GM18867 (cell line): ENCODE data around the gene MSH2.
"Not testable (repeated sequence)": the region's sequence is repeated elsewhere in the genome, so short reads cannot be mapped to it uniquely, and the experiment has no call there.

Experiments
- ATAC-seq: cut with Tn5 transposase; IDR thresholded peaks from one replicate; pipeline ENCODE4 v1.9.1; 2021; ENCODE audit warnings: mild to moderate bottlenecking, moderate library complexity; ENCODE audit not compliant: unreplicated experiment

Gene MSH2

DNA sequence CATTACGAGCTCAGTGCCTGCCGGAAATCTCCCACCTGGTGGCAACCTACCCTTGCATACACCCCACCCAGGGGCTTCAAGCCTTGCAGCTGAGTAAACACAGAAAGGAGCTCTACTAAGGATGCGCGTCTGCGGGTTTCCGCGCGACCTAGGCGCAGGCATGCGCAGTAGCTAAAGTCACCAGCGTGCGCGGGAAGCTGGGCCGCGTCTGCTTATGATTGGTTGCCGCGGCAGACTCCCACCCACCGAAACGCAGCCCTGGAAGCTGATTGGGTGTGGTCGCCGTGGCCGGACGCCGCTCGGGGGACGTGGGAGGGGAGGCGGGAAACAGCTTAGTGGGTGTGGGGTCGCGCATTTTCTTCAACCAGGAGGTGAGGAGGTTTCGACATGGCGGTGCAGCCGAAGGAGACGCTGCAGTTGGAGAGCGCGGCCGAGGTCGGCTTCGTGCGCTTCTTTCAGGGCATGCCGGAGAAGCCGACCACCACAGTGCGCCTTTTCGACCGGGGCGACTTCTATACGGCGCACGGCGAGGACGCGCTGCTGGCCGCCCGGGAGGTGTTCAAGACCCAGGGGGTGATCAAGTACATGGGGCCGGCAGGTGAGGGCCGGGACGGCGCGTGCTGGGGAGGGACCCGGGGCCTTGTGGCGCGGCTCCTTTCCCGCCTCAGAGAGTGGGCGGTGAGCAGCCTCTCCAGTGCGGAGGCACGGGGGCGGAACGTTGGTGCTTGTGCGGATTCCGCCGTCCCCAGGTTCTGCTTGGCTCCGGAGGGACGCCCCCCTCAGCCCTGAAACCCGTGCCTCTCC lies at the start of gene MSH2:
Gene MSH2 (plus strand): TSS at position 352 of the 804 bp plus-strand sequence. CDS start 36 bp downstream, at position 388.
- ATAC-seq: peak; percentile 95

DNA sequence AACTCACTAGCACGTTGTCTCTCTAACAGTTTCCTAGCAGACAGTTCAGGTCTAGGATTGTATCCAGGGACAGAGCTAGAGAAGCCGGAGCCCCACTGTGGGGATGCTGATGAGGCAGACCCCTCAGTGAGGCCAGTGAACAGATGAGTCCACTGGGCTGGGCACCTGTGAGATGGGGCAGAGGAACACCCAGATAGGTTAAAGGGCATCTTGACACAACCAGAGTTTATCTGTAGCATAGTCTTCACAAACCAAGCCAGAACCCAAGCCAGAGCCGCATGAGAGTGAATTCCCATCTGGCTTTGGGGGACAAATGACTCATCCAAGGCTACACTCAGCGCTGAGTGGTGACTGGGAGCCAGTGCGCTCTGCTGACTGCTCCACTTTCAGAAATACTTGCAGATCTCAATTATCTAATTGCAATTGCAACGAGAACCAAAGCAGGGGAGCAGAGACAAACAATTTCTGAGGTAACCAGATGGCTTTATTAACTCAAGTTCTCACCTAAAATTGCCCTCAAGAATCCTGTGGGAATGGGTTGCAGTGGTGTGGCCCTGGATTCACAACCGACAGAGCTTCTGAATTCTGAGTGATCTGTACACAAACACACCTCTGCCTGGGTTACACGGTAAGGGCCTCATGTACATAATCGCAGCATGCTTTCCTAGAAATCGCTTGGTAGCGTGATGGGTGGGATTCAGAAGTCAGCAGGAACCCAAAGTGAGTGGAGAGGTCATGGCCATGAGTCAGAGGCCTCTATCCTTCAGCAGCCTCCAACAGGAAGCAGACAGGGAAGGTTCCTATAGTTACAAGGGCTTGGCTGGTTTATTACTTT lies 48.7 kb upstream of the MSH2 start:
- ATAC-seq: no peak

DNA sequence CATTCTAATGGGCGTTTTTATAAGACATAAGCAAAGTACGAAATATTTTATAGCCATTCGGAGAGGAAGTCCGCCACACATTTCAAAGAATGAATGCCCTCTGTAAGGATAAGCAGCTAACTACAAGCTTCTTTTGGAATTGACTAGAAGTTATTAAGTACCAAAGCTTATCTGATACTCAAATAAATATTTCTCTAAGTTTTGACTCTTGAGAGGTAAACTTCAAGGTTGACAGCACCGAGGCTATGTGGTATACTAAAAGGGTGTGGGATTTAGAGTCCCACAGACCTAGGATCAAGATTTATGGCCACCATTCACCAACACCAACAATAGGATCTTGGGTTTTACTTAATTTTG lies 48.1 kb upstream of the MSH2 start:
- ATAC-seq: no peak

DNA sequence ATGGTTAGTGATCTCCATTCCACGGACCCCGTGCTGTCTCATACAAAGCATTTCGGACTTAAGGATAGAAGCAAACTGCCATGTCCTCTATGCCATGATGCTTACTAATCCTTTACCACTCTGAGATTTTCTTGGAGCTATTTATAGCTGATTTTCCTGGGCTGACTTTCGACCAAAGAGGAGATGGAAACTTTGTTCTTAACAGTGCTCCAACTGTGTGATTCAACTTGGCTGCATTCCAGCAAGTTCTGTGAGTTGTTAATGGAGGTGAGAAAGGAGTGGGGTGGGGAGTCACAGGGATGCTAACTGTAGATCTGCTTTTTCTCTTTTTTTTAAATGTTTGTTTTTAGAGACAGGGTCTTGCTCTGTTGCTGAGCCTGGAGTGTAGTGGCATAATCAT lies 45.5 kb upstream of the MSH2 start:
- ATAC-seq: no peak

DNA sequence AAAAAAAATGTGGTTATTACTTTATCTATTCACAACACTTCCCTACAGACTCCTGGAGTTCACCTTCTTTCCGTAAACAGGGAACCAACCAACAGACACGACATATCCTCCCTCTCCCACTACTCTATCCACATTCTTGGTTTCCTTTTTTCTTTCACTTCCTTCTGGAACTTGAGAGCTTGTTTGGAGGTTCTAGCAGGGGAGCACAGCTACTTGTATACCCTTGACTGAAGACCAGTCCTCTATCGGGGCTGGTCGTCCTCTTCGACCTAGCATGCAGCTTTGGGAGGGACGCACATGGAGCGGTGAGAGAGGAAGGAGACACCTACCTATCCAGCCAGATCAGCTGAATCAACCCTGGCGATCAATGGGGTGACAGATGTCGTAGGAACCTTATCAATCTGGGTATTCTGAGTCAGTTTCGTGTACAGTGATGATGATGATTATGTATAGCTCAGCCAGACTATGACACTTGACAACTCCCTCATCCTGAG lies 43.5 kb upstream of the MSH2 start:
- no peak for ATAC-seq

DNA sequence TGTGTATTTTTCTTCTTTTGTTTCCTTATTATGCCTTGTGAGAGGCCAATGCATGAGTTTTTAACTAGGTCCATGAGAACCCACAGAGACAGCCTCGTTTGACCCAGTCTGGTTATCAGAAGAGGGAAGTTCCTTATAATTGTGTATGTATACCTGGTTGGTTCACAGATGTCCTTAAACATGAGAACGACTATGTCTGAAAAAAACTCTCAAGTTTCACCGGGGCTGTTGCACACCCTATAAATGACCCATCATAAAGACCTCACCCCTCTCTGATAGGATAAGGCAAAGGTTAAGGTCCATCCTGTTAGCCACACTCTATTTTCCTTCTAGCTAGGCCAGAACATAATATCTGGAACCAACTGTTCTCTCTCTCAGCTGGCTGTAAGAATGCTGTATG lies 42.7 kb upstream of the MSH2 start:
- ATAC-seq: no peak

DNA sequence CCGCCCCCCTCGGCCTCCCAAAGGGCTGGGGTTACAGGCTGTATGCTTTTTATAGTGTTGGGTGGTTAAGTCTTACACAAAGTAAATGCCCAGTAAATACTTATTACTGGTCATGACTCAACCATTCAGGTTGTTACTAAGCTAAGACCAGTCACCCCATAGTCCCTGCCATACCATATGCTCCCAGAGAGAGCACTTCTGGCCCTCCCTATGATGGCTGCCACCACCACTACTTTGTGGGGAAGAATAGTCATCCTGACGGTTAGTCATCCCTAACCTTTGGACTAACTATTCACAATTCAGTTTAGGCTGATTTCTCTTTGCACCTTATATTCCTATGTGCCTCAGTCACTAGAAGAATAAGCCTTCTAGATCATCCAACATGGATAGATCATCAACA lies 42.0 kb upstream of the MSH2 start:
- no peak for ATAC-seq

DNA sequence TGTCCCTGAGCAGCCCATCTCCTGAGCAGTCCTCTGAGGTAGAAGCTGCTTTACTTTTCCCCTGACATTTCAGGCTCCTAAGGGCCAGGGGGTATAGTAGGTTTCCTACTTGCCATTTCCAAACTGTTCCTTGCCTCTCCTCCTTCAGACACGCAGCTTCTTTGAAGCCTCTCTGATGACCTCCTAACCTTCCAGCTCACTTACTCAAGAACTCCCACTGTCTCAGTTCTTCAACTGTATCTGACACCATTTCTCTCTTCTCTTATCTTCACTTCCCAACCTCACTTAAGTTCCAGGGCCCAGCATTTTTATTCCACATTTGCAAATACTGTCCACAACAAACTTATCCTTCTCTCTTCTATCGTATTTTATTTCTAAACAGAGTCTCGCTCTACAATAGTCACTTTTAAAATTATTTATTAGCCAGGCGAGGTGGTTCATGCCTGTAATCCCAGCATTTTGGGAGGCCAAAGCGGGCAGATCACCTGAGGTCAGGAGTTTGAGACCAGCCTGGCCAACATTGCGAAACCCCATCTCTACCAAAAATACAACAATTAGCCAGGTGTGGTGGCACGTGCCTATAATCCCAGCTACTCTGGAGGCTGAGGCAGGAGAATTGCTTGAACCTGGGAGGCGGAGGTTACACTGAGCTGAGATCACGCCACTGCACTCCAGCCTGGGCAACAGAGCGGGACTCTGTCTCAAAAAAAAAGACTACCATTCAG lies 41.3 kb upstream of the MSH2 start:
- ATAC-seq: not testable (repeated sequence)

DNA sequence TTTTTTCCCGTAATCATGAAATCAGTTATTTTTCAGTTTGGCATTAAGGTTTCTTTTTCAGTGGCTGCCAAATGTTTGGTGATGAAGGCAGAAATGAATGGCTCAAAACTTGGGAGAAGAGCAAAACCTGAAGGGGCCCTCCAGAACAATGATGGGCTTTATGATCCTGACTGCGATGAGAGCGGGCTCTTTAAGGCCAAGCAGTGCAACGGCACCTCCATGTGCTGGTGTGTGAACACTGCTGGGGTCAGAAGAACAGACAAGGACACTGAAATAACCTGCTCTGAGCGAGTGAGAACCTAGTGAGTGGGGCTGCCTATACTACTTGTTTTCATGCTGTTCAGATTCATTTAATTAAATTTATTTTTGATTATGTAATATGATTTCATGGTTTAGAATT lies 29.2 kb upstream of the MSH2 start:
- no peak for ATAC-seq

DNA sequence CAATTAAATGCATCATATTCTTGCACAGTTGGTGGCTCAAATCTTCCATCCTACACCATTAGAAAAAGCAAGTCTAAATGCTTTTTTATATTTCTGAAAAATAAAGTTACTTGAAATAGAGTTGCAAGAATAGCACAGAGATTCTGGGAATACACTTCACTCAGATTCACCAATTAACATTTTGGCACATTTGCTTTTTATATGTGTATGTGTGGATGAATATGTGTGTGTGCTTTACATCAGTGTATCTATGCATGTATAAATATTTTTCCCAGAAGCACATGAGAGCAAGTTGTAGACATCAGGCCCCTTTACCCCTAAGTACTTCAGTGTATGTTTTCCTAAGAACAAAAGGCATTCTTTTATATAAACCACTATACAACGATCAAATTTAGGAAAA lies 27.6 kb upstream of the MSH2 start:
- no peak for ATAC-seq

DNA sequence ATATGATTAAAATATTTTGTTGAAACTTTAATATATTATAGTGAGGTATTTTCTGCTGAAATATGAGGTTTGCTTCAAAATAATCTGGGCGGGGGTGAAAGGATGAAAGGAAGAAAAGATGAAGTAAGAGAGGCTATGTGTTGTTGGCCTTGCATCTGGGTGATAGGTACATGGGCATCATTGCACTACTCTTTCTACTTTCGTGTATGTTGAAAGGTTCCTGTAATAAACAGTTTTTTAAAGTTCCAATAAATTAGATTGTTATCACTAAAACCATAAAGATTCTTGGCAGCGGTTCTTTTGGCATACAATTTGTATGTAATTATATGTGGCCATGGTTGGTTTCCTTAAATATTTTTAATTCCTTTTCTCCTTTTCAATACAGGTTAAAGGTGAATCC lies 23.6 kb upstream of the MSH2 start:
- no peak for ATAC-seq

DNA sequence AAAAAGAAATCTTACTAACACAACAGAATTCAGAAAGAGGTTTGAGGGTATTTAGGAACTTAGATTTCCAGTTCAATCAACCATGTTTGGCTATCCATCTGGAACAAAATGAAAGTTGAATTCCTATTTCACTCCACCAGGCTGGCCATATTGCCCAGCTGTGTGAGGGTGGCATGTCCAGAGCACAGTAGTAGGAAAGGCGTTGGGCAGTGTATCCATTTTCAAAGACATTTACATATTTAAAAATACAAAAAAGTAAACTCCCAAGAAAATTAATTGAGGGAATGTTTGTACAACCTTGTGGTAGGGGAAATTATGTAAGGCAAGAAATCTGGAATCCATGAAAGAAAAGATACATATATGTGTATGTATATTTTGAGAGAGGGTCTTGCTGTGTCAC lies 21.5 kb upstream of the MSH2 start:
- no peak for ATAC-seq

DNA sequence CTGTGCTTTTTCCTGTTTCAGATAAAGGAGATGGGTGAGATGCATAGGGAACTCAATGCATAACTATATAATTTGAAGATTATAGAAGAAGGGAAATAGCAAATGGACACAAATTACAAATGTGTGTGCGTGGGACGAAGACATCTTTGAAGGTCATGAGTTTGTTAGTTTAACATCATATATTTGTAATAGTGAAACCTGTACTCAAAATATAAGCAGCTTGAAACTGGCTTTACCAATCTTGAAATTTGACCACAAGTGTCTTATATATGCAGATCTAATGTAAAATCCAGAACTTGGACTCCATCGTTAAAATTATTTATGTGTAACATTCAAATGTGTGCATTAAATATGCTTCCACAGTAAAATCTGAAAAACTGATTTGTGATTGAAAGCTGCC lies 16.4 kb upstream of the MSH2 start:
- no peak for ATAC-seq

DNA sequence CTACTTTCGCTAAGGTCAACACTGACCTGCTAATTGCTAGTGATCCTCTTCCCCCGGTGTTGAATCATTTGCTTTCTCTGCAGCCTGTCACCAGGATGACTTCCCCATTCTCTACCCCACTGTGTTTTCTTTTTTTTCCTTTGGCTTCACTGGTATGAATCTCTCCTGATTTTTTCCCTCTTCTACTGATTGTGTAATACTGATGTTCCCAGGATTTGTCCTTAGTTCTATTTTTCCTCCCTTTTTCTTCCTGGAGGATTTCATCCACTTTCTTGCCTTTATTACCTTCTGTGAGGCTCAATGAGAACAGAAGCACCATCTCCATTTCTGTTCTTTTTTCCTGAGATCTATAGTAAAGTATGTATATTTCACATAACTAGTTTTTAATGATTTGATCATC lies 14.1 kb upstream of the MSH2 start:
- no peak for ATAC-seq

DNA sequence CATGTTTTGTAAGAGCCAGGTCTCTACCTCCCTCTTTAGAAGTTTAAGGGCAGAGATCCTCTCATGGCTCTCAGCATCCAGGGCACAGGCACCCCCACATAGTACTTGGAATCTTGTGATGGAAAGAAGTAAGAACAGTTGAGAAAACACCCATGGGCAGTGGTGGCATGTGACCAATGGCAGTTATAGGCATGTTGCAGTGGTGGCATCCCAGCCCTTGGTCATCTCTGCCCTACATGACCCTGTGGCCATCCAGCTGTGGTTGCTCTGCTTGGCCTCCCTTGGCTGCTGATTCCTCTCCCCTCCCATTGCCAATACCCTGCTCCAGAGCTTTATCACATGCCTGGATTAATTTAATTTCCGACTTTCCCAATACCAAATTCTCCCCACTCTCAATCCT lies 13.3 kb upstream of the MSH2 start:
- ATAC-seq: no peak

DNA sequence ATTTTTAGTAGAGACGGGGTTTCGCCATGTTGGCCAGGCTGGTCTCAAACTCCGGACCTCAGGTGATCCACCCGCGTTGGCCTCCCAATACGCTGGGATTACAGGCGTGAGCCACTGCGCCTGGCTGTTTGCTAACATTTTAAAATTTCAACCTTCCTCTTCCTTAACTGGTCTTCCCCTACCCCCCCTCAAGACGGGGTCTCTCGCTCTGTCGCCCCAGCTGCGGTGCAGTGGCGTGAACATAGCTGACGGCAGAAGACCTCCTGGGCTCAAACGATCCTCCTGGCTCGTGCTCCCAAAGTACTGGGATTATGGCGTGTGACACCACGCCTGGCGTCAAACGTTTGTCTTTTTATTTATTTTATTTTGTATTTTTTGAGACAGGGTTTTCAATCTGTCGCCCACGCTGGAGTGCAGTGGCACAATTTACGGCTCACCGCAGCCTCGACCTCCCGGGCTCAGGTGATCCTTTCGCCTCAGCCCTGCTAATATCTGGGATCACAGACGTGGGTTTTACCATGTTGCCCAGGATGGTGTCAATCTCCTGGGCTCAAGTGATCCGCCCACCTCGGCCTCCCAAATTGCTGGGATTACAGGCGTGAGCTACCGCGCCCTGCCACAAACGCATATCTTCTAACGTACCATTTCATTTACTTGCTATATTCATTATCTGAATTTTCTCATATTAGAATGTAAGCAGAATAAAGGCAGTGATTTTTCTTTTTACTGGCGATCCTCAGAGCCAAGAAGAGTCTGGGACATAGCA lies 984 bp upstream of the MSH2 start:
- no peak for ATAC-seq

DNA sequence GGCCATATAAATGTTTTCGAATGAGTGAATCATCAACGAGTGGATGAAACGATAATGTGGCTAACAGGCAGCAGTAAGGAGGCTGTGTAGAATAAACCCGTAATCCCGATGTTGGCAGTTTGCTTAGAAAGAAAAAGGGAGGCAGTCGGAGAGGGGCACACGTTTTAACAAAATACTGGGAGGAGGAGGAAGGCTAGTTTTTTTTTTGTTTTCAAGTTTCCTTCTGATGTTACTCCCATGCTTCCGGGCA lies 476 bp upstream of the MSH2 start:
- no peak for ATAC-seq

DNA sequence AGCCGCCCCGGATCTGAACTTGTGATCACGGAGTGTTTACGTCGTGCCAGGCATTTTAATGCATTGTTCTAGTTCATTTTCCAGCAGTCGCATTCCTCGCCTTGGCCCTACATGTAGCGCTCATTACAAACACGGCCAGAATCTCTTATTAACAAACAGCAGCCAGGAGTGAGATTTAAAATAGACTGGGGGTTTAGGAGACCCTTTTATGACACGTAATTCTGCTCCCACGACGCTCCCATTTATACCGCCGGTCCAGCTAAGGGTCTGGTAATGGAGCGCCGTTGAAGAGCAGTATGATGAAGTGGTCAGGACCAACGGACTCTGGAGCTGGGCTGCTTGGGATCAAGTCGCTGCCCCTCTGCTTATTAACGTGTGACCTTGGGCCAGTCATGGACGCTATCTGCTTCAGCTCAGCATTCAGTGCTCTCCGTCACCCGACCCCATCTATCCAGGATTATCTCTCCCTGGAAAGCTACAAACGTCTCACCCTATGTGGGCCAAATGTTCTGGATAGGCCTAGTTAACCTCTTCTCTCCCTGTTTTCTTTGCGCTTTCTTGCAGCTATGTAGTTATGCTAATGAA lies 745 bp downstream of the MSH2 start:
- no peak for ATAC-seq

DNA sequence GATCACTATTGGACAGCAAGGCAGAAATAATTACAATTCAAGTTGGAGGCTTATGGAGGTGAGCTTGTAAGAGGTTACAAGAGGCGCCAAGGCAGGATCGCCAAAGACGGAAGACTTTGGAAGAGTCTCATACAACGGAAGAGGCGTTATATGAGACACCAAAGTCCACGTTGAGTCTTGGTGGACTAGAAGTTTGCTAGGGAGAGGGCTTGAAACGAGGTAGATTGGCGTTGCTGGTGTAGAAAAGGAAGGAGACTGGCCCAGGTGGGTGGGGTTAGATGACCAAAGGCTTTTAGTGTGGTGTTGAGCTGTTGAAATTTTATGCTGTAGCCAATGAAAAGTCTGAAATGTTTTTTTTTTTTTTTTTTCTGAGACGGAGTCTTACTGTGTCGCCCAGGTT lies 1.4 kb downstream of the MSH2 start:
- no peak for ATAC-seq

DNA sequence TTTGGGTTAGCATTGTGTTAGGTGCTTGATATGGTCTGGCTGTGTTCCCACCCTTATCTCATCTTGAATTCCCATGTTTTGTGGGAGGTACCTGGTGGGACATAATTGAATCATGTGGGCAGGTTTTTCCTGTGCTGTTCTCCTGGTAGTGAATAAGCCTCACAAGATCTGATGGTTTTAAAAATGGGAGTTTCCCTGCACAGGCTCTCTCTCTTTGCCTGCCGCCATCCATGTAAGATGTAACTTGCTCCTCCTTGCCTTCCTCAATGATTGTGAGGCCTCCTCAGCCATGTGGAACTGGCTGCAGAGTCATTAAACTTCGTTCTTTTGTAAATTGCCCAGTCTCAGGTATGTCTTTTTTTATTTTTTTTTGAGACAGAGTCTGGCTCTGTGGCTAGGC lies 2.8 kb downstream of the MSH2 start:
- ATAC-seq: no peak
